ENCODE results near the gene SRP9.

- TF ChIP-seq, protein P1, sequence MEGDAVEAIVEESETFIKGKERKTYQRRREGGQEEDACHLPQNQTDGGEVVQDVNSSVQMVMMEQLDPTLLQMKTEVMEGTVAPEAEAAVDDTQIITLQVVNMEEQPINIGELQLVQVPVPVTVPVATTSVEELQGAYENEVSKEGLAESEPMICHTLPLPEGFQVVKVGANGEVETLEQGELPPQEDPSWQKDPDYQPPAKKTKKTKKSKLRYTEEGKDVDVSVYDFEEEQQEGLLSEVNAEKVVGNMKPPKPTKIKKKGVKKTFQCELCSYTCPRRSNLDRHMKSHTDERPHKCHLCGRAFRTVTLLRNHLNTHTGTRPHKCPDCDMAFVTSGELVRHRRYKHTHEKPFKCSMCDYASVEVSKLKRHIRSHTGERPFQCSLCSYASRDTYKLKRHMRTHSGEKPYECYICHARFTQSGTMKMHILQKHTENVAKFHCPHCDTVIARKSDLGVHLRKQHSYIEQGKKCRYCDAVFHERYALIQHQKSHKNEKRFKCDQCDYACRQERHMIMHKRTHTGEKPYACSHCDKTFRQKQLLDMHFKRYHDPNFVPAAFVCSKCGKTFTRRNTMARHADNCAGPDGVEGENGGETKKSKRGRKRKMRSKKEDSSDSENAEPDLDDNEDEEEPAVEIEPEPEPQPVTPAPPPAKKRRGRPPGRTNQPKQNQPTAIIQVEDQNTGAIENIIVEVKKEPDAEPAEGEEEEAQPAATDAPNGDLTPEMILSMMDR (IDR thresholded peaks at IDR 0.05) = no peak
- no peak for TF ChIP-seq EZH2 (IDR thresholded peaks at IDR 0.05; ENCODE audit: borderline replicate concordance, insufficient read depth, low read depth, low read length, poor library complexity, severe bottlenecking)
Observed at GRCh38 chr1:225820522-225821120, 43.0 kb downstream of the SRP9 start.
